T follicular helper cell (primary cell): ENCODE results near the gene LHFPL2.

Source experiments
- DNase-seq: peaks from one replicate; pipeline ENCODE4 v3.0.0-alpha.2; 2020; ENCODE audit warnings: low read depth

Gene LHFPL2

DNA sequence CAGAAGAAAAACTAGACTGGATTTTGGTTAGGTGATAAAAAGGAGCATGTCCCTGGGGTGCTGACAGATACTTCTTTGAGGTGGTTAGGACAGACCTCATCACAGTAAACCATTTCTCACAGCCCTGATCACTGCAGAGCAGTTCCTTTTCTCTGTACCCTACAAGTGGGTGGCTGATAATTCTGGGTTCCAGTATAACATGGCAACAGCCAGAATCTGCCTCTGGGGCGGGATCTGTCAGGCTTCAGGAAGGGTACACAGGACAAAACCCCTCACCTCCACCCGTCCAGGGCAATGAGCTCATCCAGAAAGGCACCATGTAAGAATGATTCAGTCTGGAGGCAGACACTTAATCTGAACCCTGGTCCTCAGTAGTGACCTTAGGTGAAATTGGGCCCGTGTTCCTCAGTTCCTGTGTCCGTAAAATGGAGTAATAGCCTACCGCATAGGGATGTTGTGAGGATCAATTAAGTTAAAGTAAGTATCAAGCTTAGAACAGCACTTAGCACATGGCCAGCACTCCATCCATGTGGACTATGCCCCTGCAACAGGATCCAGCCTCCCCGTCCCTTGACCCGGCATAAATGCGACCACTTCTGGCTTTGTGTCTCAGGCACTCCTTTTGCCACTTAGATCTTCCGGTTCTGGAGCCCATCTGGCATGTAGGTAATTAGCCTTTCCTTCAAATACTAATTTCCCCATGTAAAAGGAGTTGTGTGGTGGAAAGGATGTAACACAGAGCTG is 129.2 kb downstream of the LHFPL2 start:
- no peak for DNase-seq

- no peak for DNase-seq
These were observed 130.0 kb downstream of the LHFPL2 start for GRCh38 chr5:78518365-78519197.

GRCh38 chr5:78515670-78516069 is 132.9 kb downstream of the LHFPL2 start:
- no peak for DNase-seq

DNA sequence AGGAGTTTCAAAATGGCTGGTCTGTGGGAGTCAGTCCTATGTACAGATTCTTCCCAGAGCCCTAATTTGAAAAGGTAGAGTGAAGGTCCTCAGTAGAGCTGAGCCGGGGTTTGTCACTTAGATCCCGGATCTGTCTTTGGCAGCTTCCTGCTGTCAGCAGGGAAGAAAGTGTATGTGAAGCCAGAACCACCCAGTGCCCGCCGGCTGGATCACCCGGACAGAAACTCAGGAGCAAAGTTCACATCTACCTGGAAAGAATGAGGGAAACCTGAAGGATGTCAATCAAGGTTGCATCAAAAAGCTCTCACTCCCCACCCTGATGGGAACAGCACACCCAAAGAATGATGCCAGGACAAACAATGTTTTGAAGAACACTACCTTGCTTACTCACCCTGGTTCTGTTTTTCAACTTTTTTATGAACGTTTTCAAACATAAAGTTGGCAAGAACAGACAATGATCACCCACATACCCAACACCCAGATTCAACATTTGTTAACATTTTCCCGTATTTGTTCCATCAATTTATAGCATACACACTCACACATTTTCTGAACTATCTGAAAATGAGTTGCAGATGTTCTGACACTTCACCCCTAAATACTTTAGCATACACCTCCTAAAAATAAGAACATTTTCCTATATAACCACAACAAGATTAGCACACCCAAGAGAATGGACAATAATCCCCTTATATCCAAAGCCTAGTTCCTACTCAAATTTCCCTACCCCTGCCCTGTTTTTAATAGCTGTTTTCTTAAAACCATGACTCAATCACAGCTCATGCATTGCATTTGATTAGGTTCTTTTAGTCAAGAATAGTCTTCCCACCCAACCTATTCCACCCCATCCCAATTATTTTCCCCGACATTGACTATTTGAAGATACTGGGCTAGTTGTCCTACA is 133.9 kb downstream of the LHFPL2 start:
- DNase-seq, result no peak

DNA sequence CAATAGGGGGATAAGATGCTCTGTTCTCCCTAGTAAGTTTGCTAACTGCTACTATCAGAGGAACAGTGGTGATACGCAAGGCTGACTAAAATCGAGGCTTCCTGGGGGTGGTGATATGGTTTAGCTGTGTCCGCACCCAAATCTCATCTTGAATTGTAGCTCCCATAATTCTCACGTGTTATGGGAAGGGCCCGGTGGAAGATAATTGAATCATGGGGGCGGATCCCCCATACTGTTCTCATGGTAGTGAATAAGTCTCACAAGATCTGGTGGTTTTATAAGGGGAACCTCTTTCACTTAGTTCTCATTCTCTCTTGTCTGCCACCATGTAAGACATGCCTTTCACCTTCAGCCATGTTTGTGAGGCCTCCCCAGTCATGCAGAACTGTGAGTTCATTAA is 135.1 kb downstream of the LHFPL2 start:
- no peak for DNase-seq

DNA sequence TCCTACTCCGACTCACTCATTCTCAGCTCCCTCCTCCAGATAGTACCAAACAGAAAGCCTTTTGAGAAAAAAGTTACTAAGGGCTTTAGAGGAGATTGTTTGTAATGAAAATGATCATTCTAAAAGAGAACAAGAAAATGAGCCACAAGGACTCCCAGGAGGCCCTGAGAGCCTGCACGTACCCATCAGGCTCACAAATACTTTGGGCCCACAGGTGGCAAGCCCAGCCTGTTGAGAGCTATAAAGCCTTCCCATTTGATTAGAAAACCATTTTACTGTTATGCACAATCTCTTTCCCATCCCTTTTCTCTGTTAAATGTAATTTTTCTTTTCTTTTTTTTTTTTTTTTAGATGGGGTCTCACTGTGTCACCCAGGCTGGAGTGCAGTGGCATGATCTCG is 136.1 kb downstream of the LHFPL2 start:
- no peak for DNase-seq

GRCh38 chr5:78511121-78511906 is 137.3 kb downstream of the LHFPL2 start:
- DNase-seq, result no peak

- DNase-seq, result peak; percentile 1
These were observed 138.4 kb downstream of the LHFPL2 start for GRCh38 chr5:78509884-78510769.

- DNase-seq, result no peak
These were observed 139.3 kb downstream of the LHFPL2 start for GRCh38 chr5:78509145-78509865.

DNA sequence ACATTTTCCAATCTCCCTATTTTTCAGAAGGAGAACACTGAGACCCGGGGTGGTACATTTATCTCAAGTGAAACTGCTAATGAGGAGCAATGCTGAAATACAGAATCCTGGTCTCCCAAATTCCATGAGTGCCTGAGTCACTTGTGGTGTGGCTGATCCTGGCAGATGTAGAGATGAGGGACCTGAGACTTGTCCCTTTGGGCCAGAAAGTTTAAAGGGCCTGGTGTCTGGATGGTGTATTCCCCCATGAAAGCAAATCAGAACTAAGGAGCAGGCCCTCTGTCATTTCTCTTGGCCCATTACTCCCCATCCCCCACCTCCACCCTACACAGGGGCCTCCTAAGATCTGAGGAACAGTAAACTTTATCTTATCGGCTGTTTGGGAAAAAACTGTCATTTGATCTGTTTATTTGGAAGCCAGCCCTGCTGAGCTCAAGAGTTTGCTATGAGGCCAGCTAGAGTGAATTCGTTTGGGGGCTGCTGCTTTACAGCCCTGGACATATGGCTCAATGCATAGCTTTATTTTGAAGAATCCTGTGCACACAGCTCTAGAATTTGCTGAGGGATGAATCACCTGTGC is 140.3 kb downstream of the LHFPL2 start:
- DNase-seq, result no peak

DNA sequence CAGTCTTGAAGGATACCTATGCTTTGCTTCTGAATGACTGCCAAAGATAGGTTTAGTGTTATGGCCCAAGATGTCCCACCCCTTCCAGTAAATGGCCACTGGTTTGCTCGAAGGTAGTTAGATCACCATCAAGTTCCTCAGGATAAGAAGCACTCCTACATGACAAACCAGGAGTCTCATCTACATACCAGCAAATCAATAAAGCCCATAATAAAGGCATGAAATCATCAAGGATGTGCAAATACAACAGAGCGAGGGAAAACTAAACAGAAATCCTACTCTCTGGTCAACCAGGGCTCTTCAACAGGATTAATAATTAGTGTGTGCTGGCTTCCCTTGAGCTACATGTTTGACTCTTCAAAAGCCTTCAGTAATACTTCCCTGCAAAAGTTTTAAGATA is 141.0 kb downstream of the LHFPL2 start:
- no peak for DNase-seq

DNA sequence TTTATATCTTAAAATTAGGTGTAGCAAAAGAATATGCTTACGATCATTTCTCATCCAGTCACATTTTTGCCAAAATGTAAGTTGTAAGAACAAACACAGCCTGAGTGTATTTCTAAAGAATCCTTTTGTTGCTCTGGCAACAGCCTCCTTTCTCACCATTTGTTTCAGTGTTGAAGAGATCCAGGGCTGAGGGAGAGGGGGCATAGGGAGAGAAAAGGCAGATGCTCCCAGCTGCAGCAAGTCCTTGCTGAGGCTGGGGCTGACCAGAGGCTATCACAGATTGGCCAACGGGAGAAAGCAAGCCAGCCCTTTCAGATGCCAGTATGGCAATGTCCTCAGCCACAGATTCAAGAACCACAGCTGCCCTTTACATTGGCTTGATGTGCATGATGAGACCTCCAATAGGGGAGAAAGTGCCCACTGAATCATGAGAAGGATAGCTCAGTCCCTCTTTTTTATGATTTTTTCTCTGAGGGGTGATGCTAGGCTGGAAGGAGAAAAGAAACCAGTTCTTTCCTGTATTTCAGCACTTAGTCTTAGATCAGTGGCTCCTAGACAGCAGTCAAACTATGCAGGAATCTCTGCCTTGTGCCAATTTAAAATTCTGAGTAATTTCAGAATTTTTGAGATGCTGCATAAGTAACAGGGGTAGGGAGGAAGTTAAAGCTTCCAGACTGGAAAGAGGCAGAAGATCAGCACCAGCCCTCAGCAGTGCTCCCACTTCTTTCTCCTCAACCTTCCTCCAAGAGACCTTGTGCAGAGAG is 142.1 kb downstream of the LHFPL2 start:
- no peak for DNase-seq

GRCh38 chr5:78505860-78506259 is 142.7 kb downstream of the LHFPL2 start:
- DNase-seq, result no peak

DNA sequence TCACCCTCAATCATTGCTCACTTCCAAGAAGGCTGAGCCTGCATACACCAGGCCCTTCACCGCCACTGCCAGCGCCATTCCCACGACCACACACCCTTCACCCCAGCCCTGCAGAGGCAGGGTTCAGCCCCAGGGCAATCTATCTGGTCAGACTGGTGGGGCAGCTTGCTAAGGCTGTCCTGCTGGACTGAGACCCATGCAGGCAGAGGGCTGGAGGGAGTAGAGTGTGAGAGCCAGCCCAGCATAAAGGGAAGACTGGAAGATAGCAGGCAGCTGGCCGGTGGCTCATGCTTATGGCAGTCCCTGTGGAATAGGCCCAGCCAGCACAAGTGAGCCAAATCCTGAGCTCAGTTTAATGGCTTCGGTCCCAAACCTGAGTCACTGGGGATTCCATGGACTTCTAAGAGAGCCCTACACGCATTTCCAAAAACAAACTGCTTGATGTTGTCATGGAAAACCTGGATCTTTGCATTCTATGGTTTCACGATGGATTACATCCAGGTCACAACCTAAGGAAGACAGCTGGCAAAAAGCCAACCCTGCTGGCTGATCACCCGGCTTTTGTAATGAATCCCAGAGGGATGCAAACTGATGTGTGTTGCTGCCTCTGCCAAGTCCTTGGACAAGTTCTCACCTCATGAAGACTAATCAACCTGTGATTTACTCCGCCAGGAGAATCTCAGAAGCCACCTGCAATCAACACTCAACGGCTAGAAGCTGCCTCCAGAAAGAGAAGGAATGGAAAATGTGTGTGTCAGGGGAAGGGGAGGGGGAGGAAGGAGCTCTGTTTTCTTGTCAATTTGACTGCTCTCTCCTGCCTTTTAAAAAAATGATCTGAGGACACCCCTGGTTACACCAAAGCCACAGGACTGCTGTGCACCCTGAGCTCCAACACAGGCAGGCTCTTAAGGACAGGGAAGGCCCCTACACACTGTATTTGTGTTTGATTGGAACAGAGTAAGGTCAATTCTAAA is 143.6 kb downstream of the LHFPL2 start:
- DNase-seq, result no peak

GRCh38 chr5:78503958-78504653 is 144.5 kb downstream of the LHFPL2 start:
- DNase-seq, result no peak

GRCh38 chr5:78501411-78502352 is 146.9 kb downstream of the LHFPL2 start:
- no peak for DNase-seq
